HEK293T (cell line): Measurements from ENCODE around the gene FADD.

ENCODE experiments used
- CTCF ChIA-PET: fragments of 350-600 bp; formaldehyde crosslinking; extraction: SDS; loops from one replicate; lab custom pipeline; 2021; ENCODE audit warnings: antibody characterized with exemption, inconsistent platforms; lab: Yijun Ruan, JAX
- POLR2A ChIA-PET: fragments of 350-600 bp; formaldehyde crosslinking; extraction: SDS; loops from one replicate; lab custom pipeline; 2020; ENCODE audit warnings: antibody characterized with exemption, inconsistent platforms; lab: Yijun Ruan, JAX
- DNase-seq: peaks from one replicate; pipeline ENCODE4 v3.0.0; 2012; ENCODE audit warnings: mixed read lengths; ENCODE audit errors: extremely low spot score
- ARNT ChIP-seq: fragments of 450-650 bp; IDR thresholded peaks from 2 replicates; pipeline ENCODE4 v1.6.1; 2017; ENCODE audit warnings: mild to moderate bottlenecking
- BHLHE40 ChIP-seq: fragments of 450-650 bp; IDR thresholded peaks from 2 replicates; pipeline ENCODE4 v1.6.1; 2016; ENCODE audit warnings: mild to moderate bottlenecking, moderate library complexity, borderline replicate concordance
- CTBP1 ChIP-seq: fragments of 450-650 bp; IDR thresholded peaks from 2 replicates; pipeline ENCODE4 v1.6.1; 2016; ENCODE audit warnings: borderline replicate concordance
- ELF4 ChIP-seq: fragments of 450-650 bp; IDR thresholded peaks from 2 replicates; pipeline ENCODE4 v1.6.1; 2017; ENCODE audit warnings: antibody characterized with exemption
- FOXA1 ChIP-seq: fragments of 450-650 bp; IDR thresholded peaks from 2 replicates; pipeline ENCODE4 v1.6.1; 2016; ENCODE audit warnings: mild to moderate bottlenecking
- FOXK2 ChIP-seq: fragments of 450-650 bp; IDR thresholded peaks from 2 replicates; pipeline ENCODE4 v1.6.1; 2016; ENCODE audit warnings: mild to moderate bottlenecking
- FOXM1 ChIP-seq: fragments of 450-650 bp; IDR thresholded peaks from 2 replicates; pipeline ENCODE4 v1.6.1; 2017; ENCODE audit warnings: mild to moderate bottlenecking, borderline replicate concordance
- L3MBTL2 ChIP-seq: fragments of 450-650 bp; conservative IDR thresholded peaks from 2 replicates; pipeline ENCODE4 v1.6.1; 2016; ENCODE audit warnings: mild to moderate bottlenecking
- LEF1 ChIP-seq: fragments of 450-650 bp; IDR thresholded peaks from 2 replicates; pipeline ENCODE4 v1.6.1; 2017; ENCODE audit warnings: mild to moderate bottlenecking, borderline replicate concordance
- NFRKB ChIP-seq: fragments of 450-650 bp; IDR thresholded peaks from 2 replicates; pipeline ENCODE4 v1.6.1; 2016; ENCODE audit warnings: mild to moderate bottlenecking, moderate library complexity
- PKNOX1 ChIP-seq: fragments of 450-650 bp; IDR thresholded peaks from 2 replicates; pipeline ENCODE4 v1.6.1; 2016
- SP1 ChIP-seq: fragments of 450-650 bp; IDR thresholded peaks from 2 replicates; pipeline ENCODE4 v1.6.1; 2017
- SUZ12 ChIP-seq: fragments of 450-650 bp; IDR thresholded peaks from 2 replicates; pipeline ENCODE4 v1.6.1; 2016; ENCODE audit warnings: mild to moderate bottlenecking
- TARDBP ChIP-seq: fragments of 450-650 bp; IDR thresholded peaks from 2 replicates; pipeline ENCODE4 v1.6.1; 2016
- ZNF384 ChIP-seq: fragments of 450-650 bp; IDR thresholded peaks from 2 replicates; pipeline ENCODE4 v1.6.1; 2016

Gene FADD

GRCh38 chr11:70251659-70252321 lies 48.7 kb downstream of the FADD start:
- ChIA-PET POLR2A (no interaction called here), CTCF (interaction anchor here (0.6 kb wide), 1 partner anchor 172 kb away, joined by 3 read pairs; no protein-coding TSS in a partner anchor)
- DNase-seq = no peak
- TF ChIP-seq CTBP1 (no peak), BHLHE40 (no peak), ZNF384 (no peak), SUZ12 (no peak), FOXM1 (no peak), NFRKB (no peak), SP1 (no peak), ELF4 (no peak), FOXA1 (no peak)

- no peak for DNase-seq
- CTCF ChIA-PET = no interaction called here
- no peak for TF ChIP-seq SUZ12
- no peak for TF ChIP-seq SP1
- no peak for TF ChIP-seq TARDBP
- TF ChIP-seq FOXA1 = no peak
- TF ChIP-seq ARNT = no peak
- no peak for TF ChIP-seq CTBP1
- no peak for TF ChIP-seq NFRKB
- no peak for TF ChIP-seq BHLHE40
- no peak for TF ChIP-seq FOXM1
- no peak for TF ChIP-seq L3MBTL2
- TF ChIP-seq FOXK2 = no peak
- no peak for TF ChIP-seq LEF1
- POLR2A ChIA-PET = no interaction called here
Measured at GRCh38 chr11:70252844-70253243, 49.7 kb downstream of the FADD start.

- no peak for TF ChIP-seq SP1
- TF ChIP-seq L3MBTL2 = no peak
- TF ChIP-seq PKNOX1 = no peak
- no peak for DNase-seq
- CTCF ChIA-PET = no interaction called here
- POLR2A ChIA-PET = no interaction called here
Measured at GRCh38 chr11:70255477-70256116, 52.5 kb downstream of the FADD start.
